ENCODE results near the gene ABCC11.
A peak's percentile ranks its signal among the peaks of the same experiment; 100 is the strongest.
"Not testable (repeated sequence)": the region's sequence is repeated elsewhere in the genome, so short reads cannot be mapped to it uniquely, and the experiment has no call there.

ABCC11 gene

GRCh38 chr16:48201515-48202201 is 45.7 kb downstream of the ABCC11 start:
- DNase-seq (ENCODE audit: low spot score), result no peak

- no peak for DNase-seq (ENCODE audit: low spot score)
Measured at GRCh38 chr16:48197294-48197693, 50.0 kb downstream of the ABCC11 start.

DNA sequence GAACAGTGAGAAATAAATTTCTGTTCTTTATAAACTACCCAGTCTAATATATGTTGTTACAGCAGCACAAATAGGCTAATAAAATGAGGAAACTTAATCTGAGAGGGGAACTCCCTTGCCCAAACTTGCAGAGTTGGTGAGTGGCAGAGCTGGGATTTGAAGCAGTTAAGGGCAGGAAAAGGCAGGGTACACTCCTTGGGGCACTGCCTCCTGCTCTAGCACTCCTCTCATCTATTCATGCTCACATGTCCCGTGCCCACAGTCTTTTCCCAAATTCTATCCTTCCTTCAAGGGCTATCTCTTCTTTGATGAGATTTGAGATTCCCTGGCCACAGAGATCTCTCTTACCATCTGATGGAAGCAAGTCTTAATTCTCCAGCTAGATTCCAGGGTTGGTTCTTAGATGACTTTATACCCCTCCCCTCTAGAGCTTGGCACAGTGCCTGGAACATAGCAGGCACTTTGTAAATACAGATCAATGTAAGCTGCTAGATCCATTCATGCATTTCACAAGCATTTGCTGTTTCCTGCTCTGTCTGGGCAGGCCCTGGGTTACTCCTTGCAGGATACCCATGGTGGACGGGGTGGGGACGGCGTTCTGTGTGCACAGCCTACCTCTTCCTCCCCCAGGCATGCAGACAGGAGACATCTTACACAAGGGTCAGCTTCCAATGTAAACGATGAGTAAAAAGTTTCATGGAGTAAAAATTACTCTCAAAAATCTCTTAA is 52.3 kb downstream of the ABCC11 start:
- no peak for DNase-seq (ENCODE audit: low spot score)

- no peak for DNase-seq (ENCODE audit: low spot score)
Measured at GRCh38 chr16:48193846-48194245, 53.5 kb downstream of the ABCC11 start.

DNA sequence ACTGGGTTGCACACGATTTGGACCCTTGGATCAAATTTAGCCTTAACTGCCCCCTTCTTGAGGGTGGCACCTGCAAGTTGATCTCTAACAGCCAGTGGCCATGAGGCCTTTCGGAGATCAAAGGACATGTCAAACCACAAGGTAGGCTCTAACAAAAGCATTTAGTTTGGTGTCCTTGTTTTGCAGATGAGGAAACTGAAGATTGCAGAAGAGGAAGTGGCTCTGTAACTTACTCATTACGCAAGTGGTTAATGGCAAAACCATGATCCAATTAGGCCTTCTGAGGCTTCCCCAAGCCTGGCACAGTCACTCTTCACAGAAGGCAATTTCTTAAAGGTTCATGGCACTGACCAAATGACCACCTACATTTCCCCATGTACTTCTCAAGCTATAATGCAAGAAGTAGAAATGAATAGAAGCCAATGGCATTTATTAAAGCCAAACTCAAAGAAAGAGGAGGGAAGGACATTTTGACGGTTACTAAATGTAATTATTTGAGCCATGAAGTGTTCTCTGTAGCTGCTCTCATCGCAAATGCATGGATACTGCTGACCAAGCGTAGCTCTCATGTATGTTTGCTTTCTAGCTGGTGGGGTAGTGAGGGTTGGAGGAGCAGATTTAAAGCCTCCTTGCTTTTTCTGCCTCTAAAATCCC is 58.8 kb downstream of the ABCC11 start:
- peak; percentile 46 for DNase-seq (ENCODE audit: low spot score)

DNA sequence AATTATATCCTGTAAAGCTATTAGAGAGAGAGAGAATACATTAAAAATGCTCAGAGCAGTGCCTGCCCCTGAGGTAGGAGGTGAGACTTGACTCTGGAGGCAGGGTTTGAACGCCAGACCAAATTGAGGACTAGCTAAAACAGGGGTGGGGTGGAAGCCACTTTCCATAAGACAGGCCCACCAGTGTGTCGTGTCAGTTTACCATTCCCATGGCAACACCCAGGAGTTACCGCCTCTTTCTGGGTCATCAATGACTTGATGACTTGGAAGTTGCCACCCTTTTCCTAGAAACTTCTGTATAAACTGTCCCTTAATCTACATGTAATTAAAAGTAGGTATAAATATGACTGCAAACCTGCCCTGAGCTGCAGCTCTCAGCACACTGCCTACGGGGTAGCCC is 59.6 kb downstream of the ABCC11 start:
- no peak for DNase-seq (ENCODE audit: low spot score)

- no peak for DNase-seq (ENCODE audit: low spot score)
Measured at GRCh38 chr16:48184681-48185080, 62.7 kb downstream of the ABCC11 start.

DNA sequence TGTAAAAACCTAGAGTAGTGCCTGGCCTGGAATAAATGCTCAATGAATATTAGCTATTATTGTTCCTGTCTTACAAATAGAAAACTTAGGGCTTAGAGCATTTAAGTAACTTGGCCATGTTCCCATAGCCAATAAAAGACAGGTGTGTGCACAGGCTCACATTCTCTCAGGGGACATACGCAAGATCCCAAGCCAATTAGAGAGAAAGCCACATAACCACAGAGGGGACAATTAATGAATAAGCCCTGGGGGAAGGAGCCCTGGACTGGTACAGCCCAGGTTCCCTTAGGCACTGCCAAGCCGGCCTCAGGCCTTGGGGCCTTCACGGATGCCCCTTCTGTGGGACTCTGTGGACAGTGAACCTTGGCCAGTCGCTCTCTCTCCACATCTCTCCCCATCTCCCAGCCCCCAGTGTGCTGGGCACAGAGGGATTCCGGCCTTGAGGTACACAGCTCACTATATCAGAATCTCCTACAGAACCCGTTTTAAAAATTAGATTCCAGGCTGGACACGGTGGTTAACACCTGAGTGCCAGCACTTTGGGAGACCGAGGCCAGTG is 64.3 kb downstream of the ABCC11 start:
- DNase-seq (ENCODE audit: low spot score), result no peak

GRCh38 chr16:48181746-48182520 is 65.4 kb downstream of the ABCC11 start:
- not testable (repeated sequence) for DNase-seq (ENCODE audit: low spot score)

DNA sequence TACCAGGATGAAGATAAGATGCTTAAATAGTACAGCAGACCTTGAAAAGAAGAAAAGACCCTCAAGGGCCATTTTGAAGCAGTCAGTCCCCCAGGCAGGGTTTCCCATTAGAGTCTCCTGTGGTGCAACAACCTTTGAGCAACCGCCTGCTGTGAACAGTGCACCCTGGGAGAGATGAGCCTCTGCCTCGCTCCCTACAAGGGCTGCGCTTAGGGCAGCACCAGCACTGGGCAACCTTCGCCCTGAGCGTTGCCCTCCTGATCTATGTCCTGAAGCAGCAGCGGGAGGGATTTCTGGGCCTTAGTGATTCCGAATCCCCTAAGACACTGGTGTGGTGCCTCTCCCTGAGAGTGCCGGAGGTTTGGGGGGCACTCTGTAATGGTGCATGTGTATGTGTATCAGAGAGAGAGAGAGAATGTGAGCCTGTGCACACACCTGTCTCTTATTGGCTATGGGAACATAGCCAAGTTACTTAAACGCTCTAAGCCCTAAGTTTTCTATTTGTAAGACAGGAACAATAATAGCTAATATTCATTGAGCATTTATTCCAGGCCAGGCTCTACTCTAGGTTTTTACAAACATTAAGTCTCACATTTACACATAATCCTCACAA is 66.4 kb downstream of the ABCC11 start:
- DNase-seq (ENCODE audit: low spot score), result no peak

DNA sequence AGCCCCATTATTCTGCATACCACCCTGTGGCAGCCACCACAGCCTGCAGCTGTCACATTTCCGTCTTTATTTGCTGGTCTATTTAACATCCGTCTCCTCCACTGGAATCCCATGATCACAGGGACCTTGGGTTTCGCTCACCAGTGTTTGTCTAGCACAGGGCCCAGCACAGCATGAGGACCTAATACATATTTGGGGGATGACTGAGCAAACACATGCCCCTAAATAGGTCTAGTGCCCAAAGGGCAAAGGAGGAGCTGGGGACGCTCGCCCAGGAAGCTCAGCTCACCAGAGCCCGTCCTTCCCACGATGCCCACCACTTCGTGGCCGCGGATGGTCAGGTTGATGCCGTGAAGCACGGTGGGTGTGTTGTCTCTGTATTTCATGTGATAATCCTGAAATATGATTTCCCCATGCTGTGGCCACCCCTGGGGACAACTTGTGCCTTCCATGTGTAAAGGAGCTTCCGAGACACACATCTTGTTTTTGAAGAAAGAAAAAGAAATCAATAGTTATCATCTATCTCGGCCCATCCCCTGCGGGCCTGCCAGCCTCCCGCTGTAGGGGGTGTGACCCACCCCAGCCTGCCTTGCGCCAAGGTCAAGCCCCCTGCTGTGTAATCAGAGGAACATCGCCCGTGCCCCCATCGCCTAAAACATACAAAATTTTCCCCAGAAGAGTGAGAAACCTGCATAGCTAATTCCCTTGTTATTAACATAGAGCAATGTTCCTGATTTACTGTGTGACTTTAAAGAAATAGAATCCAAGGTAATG is 70.5 kb downstream of the ABCC11 start:
- no peak for DNase-seq (ENCODE audit: low spot score)

- DNase-seq (ENCODE audit: low spot score), result no peak
Measured at GRCh38 chr16:48173889-48174288, 73.5 kb downstream of the ABCC11 start.

- no peak for DNase-seq (ENCODE audit: low spot score)
Measured at GRCh38 chr16:48172682-48173081, 74.7 kb downstream of the ABCC11 start.

DNA sequence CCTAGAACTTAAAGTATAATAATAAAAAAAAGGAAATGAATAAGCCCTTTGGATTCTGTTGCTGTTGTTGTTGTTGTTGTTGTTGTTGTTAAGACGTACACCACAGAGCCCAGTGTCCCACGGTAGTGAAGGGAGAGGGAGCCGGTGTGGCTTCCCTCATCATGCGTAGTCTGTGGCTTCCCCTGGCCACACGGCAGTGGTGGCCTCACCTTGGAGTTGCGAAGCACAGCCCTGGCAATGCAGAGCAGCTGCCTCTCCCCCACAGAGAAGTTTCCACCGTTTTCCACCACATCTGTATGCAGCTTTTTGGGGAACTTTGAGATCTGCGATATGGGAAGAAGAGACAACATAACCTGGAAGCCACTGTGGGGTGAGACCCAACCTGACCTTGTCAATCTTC is 77.4 kb downstream of the ABCC11 start:
- DNase-seq (ENCODE audit: low spot score), result no peak

DNA sequence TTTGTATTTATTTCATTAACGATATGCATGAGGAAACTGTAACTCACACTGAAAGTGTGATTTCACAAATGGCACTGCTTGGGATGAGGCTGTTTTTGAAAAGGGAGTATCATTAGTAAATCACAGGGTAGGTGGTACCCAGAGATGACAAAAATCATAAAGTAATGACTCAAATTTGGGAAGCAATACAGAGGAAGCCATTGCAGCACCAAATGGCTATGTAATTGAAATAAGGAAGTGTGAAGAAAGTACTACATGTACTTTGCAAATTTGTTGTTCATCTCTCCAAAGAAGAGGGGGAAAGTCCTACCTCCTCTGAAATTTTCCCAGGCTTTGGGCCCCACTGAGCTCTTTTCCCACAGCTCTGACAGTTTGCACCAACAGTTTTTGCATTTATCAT is 79.3 kb downstream of the ABCC11 start:
- no peak for DNase-seq (ENCODE audit: low spot score)

DNA sequence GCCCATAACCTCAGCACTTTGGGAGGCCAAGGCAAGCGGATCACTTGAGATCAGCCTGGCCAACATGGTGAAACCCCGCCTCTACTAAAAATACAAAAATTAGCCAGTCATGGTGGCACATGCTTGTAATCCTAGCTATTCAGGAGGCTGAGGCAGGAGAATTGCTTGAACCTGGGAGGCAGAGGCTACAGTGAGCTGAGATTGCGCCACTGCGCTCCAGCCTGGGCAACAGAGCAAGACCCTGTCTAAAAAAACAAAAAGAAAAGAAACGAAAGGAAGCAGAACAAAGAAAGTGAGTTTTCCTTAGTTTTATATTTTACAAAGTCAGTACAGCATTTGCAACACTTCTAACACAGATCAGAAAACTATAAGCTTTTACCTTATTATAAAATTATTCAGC is 80.7 kb downstream of the ABCC11 start:
- not testable (repeated sequence) for DNase-seq (ENCODE audit: low spot score)

- no peak for DNase-seq (ENCODE audit: low spot score)
Measured at GRCh38 chr16:48165961-48166578, 81.3 kb downstream of the ABCC11 start.

DNA sequence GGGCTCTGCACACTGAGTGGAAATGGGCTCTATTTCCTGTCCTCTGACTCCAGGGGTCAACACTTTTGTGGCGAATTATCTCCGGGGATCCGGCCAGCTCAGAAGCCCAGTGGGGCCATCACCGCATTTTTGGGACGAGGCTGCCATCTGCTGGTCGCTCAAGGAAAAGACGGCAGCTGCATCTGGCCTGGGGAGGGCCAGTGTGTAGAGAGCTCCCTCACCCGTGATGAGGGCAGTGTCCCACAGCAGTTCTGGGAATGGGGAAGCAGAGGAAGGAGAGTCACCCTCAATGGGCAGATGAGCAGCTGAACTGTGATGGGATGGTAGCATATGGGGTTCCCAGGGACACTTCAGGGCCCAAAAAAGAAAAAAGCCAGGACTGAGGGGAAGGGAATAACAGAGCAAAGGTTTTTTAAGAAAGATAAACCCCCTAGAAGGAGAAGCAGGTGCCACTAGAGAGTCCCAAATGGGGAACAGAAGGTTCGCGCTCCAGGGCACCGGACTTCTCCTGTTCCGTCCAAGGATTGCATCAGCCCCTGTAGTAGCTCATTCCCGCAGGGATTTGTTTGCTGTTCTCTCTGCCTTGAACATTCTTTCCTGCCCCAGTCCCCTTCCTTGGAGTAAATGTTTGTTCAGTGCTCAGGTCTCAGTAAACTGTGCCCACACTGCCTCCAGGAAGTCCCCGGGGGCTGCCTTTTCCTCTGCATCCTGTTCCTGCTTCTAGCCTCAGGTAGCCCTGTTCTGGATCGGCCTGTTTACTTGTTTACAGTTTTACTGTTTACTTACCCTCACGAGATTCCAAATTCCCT is 82.2 kb downstream of the ABCC11 start:
- DNase-seq (ENCODE audit: low spot score), result peak; percentile 74

DNA sequence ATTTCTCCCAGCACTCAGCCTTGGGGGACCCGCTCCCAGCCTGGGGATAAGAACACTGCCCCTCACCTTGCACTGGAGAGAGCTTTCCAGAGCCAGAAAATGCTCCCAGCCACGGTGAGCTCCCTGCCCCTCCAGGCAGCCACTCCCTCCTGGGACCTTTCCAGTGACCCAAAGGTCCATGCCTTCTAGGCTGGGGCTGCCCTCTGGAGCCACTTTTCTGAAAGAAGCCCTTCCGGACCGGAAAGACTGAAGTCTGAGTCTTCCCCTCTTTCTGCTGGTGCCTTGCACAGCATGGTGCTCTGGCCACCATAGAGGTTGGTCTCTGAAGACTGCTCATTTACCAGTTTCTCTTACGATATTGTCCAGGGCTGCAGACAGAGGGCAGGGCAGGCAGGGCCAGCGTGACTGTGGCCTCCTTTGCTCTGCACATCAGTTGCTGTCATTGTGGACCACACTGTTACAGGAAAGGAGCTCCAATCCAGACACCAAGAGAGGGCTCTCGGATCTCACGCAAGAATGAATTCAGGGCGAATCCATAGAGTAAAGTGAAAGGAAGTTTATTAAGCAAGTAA is 84.4 kb downstream of the ABCC11 start:
- no peak for DNase-seq (ENCODE audit: low spot score)
